ENCODE measurements around the gene MRPL51.

DNA sequence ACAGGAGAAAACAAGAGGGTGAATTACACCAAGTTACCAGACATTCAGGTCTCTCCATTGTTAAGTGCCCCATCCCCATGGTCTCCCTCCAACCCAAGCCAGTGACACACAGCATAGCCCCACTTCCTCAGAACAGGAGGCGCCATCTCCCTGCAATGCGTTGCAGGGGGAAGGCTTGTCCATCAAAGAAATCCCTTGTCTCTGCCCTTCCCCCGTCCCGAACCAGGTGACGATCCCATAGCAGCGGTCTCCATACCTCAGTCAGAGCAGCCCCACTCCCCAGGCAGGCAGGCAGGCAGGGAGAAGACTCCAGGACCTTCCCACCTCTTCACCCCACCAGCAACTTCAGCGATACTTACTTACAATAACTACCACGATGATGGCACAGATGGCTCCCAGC is 28.5 kb downstream of the MRPL51 start:
- TF ChIP-seq, protein P1, sequence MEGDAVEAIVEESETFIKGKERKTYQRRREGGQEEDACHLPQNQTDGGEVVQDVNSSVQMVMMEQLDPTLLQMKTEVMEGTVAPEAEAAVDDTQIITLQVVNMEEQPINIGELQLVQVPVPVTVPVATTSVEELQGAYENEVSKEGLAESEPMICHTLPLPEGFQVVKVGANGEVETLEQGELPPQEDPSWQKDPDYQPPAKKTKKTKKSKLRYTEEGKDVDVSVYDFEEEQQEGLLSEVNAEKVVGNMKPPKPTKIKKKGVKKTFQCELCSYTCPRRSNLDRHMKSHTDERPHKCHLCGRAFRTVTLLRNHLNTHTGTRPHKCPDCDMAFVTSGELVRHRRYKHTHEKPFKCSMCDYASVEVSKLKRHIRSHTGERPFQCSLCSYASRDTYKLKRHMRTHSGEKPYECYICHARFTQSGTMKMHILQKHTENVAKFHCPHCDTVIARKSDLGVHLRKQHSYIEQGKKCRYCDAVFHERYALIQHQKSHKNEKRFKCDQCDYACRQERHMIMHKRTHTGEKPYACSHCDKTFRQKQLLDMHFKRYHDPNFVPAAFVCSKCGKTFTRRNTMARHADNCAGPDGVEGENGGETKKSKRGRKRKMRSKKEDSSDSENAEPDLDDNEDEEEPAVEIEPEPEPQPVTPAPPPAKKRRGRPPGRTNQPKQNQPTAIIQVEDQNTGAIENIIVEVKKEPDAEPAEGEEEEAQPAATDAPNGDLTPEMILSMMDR (IDR thresholded peaks at IDR 0.05; ENCODE audit: borderline replicate concordance, extremely low read depth, low read length, poor library complexity, severe bottlenecking): no peak
- TF ChIP-seq EZH2 (IDR thresholded peaks at IDR 0.05; ENCODE audit: borderline replicate concordance, low read depth, low read length, severe bottlenecking): no peak

Measured in DND-41 (cell line).